HepG2 (cell line): ENCODE measurements around the gene PMEL. TPM values are rescaled to one million over a fixed set of nuclear protein-coding genes. Genes with fewer than 3 reads are reported as not detected.

Experiments
- AHR ChIP-seq: IDR thresholded peaks from 2 replicates; pipeline ENCODE4 v1.6.1; 2018; ENCODE audit warnings: missing genetic modification reagents, missing compliant biosample characterization
- AKAP8 ChIP-seq: sonication (generic); formaldehyde crosslinking; IDR thresholded peaks from 2 replicates; pipeline ENCODE4 v1.5.1; 2020; ENCODE audit warnings: mild to moderate bottlenecking, missing genetic modification reagents
- ARNT2 ChIP-seq: sonication (generic); formaldehyde crosslinking; IDR thresholded peaks from 2 replicates; pipeline ENCODE4 v1.8.0; 2022; ENCODE audit warnings: mild to moderate bottlenecking, low read depth, missing genetic modification reagents, moderate library complexity
- HOXA3 ChIP-seq: sonication (generic); formaldehyde crosslinking; IDR thresholded peaks from 2 replicates; pipeline ENCODE4 v1.5.0; 2020; ENCODE audit warnings: missing genetic modification reagents
- KMT2A ChIP-seq: sonication (generic); formaldehyde crosslinking; IDR thresholded peaks from 2 replicates; pipeline ENCODE4 v1.4.0; 2020; ENCODE audit warnings: missing genetic modification reagents
- SMAD3 ChIP-seq: sonication (generic); formaldehyde crosslinking; IDR thresholded peaks from 2 replicates; pipeline ENCODE4 v1.4.0; 2020; ENCODE audit warnings: missing genetic modification reagents
- SNAPC2 ChIP-seq: sonication (generic); formaldehyde crosslinking; IDR thresholded peaks from 2 replicates; pipeline ENCODE4 v1.8.1; 2022; ENCODE audit warnings: mild to moderate bottlenecking, missing genetic modification reagents
- SP4 ChIP-seq: sonication (generic); formaldehyde crosslinking; IDR thresholded peaks from 2 replicates; pipeline ENCODE4 v1.8.1; 2023; ENCODE audit warnings: mild to moderate bottlenecking, missing genetic modification reagents
- SRF ChIP-seq: IDR thresholded peaks from 2 replicates; pipeline ENCODE4 v1.6.1; 2011; ENCODE audit warnings: mild to moderate bottlenecking, low read depth, low read length, moderate library complexity
- TCF12 ChIP-seq, 2 experiments: fragments of 450-650 bp in 1 of 2; sonication (generic) in 1 of 2; formaldehyde crosslinking in 1 of 2; IDR thresholded peaks; 2 replicates each; pipeline versions ENCODE4 v1.6.1 to v1.8.0; 2017 to 2022; ENCODE audit warnings: antibody characterized with exemption in 1 of 2, mild to moderate bottlenecking in 1 of 2, missing genetic modification reagents in 1 of 2, moderate library complexity in 1 of 2
- TEAD2 ChIP-seq: sonication (generic); formaldehyde crosslinking; IDR thresholded peaks from 2 replicates; pipeline ENCODE4 v1.9.0; 2021; ENCODE audit warnings: missing genetic modification reagents
- YY1 ChIP-seq: IDR thresholded peaks from 2 replicates; pipeline ENCODE4 v1.6.1; 2011; ENCODE audit warnings: low read length, low read depth, moderate library complexity, mild to moderate bottlenecking; ENCODE audit not compliant: insufficient read depth, insufficient replicate concordance
- ZNF367 ChIP-seq: sonication (generic); formaldehyde crosslinking; IDR thresholded peaks from 2 replicates; pipeline ENCODE4 v1.4.0; 2020; ENCODE audit warnings: missing genetic modification reagents, borderline replicate concordance
- ZNF589 ChIP-seq: sonication (generic); formaldehyde crosslinking; conservative IDR thresholded peaks from 2 replicates; pipeline ENCODE4 v1.8.0; 2022; ENCODE audit warnings: mild to moderate bottlenecking, moderate library complexity, missing genetic modification reagents
- ZNF660 ChIP-seq: sonication (generic); formaldehyde crosslinking; IDR thresholded peaks from 2 replicates; pipeline ENCODE4 v1.5.1; 2020; ENCODE audit warnings: mild to moderate bottlenecking, low read depth, missing genetic modification reagents, borderline replicate concordance
- ZNF709 ChIP-seq: sonication (generic); formaldehyde crosslinking; IDR thresholded peaks from 2 replicates; pipeline ENCODE4 v1.5.0; 2020; ENCODE audit warnings: mild to moderate bottlenecking, missing genetic modification reagents
- ZNF713 ChIP-seq: sonication (generic); formaldehyde crosslinking; IDR thresholded peaks from 2 replicates; pipeline ENCODE4 v1.4.0; 2020; ENCODE audit warnings: mild to moderate bottlenecking, missing genetic modification reagents
- ZNF792 ChIP-seq: IDR thresholded peaks from 2 replicates; pipeline ENCODE4 v1.6.1; 2016
- ZNF839 ChIP-seq: sonication (generic); formaldehyde crosslinking; IDR thresholded peaks from 2 replicates; pipeline ENCODE4 v1.4.0; 2020; ENCODE audit warnings: missing genetic modification reagents, mild to moderate bottlenecking, borderline replicate concordance
- polyA plus RNA-seq, 8 experiments: library from polyadenylated mRNA; depleted of rRNA in 3 of 8; stranded (reverse) in 7 of 8; unstranded in 1 of 8; fragments of >200 nt; fragmentation: Illumina TruSeq in 4 of 8; extraction: Trizol in 4 of 8; gene quantifications; 2 replicates each; pipeline versions ENCODE4 v1.2.1 to v1.2.3, GENCODE V29; 2011 to 2016; ENCODE audit warnings: low read depth in 4 of 8, missing spikeins in 1 of 8, mixed read lengths in 1 of 8; ENCODE audit not compliant: insufficient read depth in 1 of 8
- total RNA-seq, 5 experiments: library from RNA; depleted of rRNA; stranded (reverse); fragments of >200 nt; fragmentation: Illumina TruSeq; extraction: Trizol; gene quantifications; 2 replicates each; pipeline ENCODE4 v1.2.3, GENCODE V29; 2016; ENCODE audit warnings: low read depth in 1 of 5
- TF ChIP-seq, protein P1 (sequence below): fragments of 450-650 bp; IDR thresholded peaks from 2 replicates; pipeline ENCODE4 v1.6.1; 2016
- TF ChIP-seq, protein P2 (sequence below): sonication (generic); formaldehyde crosslinking; IDR thresholded peaks from 2 replicates; pipeline ENCODE4 v1.4.0; 2020; ENCODE audit warnings: missing genetic modification reagents
- TF ChIP-seq, protein P3 (sequence below): sonication (generic); formaldehyde crosslinking; IDR thresholded peaks from 2 replicates; pipeline ENCODE4 v1.5.0; 2020; ENCODE audit warnings: missing genetic modification reagents

PMEL gene
- total and polyA plus RNA-seq, 2 of the 13 experiments (the other 11 are each of a cell fraction or from before 2014, with no cell fraction given): 0.49 to 3.3 TPM

DNA sequence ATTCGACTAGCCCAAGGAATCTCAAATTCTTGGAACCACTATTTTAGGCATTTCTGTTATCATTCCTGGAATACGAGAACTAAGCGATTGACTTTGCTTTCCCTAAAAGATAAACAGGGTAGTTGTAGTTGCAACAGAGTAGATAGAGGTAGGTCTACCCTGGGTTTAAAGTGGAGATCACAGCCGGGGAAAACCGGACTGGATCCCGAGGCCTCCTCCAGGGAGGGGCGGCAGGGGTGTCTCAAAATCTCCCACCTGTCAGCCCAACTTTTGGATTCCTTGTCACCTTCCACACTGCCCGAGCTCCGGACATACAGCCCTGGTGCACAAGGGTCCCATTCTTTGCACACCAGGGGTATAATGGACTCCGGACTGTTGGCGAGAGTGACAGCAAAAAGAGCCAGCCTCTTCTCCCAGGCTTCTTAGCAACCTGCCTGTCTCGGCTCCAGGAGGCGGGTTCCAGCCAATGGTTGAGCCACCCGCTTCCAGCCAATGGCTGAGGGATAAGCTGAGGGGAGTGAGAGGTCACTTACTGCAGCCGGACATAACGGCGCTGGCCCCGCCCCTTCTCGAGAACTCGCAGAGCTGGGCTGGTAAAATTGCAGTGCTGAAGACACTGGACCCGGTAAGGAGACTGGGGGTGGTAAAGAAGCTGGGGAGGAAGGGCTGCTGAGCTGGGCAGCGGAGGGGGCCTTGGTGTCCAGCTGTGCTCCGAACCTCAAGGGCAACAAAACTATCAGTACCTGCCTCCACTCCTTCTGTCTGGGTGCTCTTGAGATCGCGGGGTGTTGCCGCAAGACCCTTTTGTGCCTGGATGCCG is 31.1 kb upstream of the PMEL start, which contains the start of gene SUOX (continued):
- TF ChIP-seq ZNF589 (peak; percentile 70; the same call in 1 of the 2 replicates), YY1 (peak; percentile 76), TEAD2 (CRISPR knock-in tag) (no peak), ZNF792 (peak; percentile 70; the same call in 1 of the 2 replicates), SNAPC2 (CRISPR knock-in tag) (peak; percentile 69; the same call in 1 of the 2 replicates), ZNF367 (no peak), ZNF713 (no peak), ARNT2 (CRISPR knock-in tag) (peak; percentile 73; the same call in 1 of the 2 replicates), AHR (CRISPR knock-in tag) (0 out of 2 replicates have a peak, but pooled peaks have one; percentile 39), ZNF660 (CRISPR knock-in tag) (no peak), AKAP8 (no peak), TCF12 (IDR thresholded peaks at IDR 0.05) (no peak), TCF12 (CRISPR knock-in tag; IDR thresholded peaks at IDR 0.05) (no peak), KMT2A (CRISPR knock-in tag) (peak; percentile 39; the same call in 1 of the 2 replicates), SRF (no peak), ZNF839 (CRISPR knock-in tag) (no peak), SP4 (CRISPR knock-in tag) (peak; percentile 34; the same call in 1 of the 2 replicates), SMAD3 (peak; percentile 54; the same call in 1 of the 2 replicates), ZNF709 (CRISPR knock-in tag) (peak; percentile 41), HOXA3 (CRISPR knock-in tag) (peak; percentile 52; the same call in 1 of the 2 replicates)
- TF ChIP-seq, protein P1, sequence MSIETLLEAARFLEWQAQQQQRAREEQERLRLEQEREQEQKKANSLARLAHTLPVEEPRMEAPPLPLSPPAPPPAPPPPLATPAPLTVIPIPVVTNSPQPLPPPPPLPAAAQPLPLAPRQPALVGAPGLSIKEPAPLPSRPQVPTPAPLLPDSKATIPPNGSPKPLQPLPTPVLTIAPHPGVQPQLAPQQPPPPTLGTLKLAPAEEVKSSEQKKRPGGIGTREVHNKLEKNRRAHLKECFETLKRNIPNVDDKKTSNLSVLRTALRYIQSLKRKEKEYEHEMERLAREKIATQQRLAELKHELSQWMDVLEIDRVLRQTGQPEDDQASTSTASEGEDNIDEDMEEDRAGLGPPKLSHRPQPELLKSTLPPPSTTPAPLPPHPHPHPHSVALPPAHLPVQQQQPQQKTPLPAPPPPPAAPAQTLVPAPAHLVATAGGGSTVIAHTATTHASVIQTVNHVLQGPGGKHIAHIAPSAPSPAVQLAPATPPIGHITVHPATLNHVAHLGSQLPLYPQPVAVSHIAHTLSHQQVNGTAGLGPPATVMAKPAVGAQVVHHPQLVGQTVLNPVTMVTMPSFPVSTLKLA: no peak
- TF ChIP-seq, protein P2, sequence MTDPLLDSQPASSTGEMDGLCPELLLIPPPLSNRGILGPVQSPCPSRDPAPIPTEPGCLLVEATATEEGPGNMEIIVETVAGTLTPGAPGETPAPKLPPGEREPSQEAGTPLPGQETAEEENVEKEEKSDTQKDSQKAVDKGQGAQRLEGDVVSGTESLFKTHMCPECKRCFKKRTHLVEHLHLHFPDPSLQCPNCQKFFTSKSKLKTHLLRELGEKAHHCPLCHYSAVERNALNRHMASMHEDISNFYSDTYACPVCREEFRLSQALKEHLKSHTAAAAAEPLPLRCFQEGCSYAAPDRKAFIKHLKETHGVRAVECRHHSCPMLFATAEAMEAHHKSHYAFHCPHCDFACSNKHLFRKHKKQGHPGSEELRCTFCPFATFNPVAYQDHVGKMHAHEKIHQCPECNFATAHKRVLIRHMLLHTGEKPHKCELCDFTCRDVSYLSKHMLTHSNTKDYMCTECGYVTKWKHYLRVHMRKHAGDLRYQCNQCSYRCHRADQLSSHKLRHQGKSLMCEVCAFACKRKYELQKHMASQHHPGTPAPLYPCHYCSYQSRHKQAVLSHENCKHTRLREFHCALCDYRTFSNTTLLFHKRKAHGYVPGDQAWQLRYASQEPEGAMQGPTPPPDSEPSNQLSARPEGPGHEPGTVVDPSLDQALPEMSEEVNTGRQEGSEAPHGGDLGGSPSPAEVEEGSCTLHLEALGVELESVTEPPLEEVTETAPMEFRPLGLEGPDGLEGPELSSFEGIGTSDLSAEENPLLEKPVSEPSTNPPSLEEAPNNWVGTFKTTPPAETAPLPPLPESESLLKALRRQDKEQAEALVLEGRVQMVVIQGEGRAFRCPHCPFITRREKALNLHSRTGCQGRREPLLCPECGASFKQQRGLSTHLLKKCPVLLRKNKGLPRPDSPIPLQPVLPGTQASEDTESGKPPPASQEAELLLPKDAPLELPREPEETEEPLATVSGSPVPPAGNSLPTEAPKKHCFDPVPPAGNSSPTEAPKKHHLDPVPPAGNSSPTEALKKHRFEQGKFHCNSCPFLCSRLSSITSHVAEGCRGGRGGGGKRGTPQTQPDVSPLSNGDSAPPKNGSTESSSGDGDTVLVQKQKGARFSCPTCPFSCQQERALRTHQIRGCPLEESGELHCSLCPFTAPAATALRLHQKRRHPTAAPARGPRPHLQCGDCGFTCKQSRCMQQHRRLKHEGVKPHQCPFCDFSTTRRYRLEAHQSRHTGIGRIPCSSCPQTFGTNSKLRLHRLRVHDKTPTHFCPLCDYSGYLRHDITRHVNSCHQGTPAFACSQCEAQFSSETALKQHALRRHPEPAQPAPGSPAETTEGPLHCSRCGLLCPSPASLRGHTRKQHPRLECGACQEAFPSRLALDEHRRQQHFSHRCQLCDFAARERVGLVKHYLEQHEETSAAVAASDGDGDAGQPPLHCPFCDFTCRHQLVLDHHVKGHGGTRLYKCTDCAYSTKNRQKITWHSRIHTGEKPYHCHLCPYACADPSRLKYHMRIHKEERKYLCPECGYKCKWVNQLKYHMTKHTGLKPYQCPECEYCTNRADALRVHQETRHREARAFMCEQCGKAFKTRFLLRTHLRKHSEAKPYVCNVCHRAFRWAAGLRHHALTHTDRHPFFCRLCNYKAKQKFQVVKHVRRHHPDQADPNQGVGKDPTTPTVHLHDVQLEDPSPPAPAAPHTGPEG (CRISPR knock-in tag): 0 out of 2 replicates have a peak, but pooled peaks have one; percentile 53
- TF ChIP-seq, protein P3, sequence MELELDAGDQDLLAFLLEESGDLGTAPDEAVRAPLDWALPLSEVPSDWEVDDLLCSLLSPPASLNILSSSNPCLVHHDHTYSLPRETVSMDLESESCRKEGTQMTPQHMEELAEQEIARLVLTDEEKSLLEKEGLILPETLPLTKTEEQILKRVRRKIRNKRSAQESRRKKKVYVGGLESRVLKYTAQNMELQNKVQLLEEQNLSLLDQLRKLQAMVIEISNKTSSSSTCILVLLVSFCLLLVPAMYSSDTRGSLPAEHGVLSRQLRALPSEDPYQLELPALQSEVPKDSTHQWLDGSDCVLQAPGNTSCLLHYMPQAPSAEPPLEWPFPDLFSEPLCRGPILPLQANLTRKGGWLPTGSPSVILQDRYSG (CRISPR knock-in tag): 0 out of 2 replicates have a peak, but pooled peaks have one; percentile 33
